BLaER1 (cell line): ENCODE results near the gene MCF2L.

Source experiments
- H3K27ac ChIP-seq: shearing (Covaris generic); formaldehyde crosslinking; 2 replicates; pipeline ENCODE4 v1.8.1; 2022
- H3K27me3 ChIP-seq: shearing (Covaris generic); formaldehyde crosslinking; 2 replicates; pipeline ENCODE4 v1.8.1; 2022
- H3K36me3 ChIP-seq: shearing (Covaris generic); formaldehyde crosslinking; 2 replicates; pipeline ENCODE4 v1.8.1; 2022
- H3K4me1 ChIP-seq: shearing (Covaris generic); formaldehyde crosslinking; 2 replicates; pipeline ENCODE4 v1.8.1; 2022
- H3K4me2 ChIP-seq: shearing (Covaris generic); formaldehyde crosslinking; 2 replicates; pipeline ENCODE4 v1.8.1; 2022
- H3K4me3 ChIP-seq: shearing (Covaris generic); formaldehyde crosslinking; 2 replicates; pipeline ENCODE4 v1.8.1; 2022
- H3K9ac ChIP-seq: shearing (Covaris generic); formaldehyde crosslinking; 2 replicates; pipeline ENCODE4 v1.8.1; 2022
- H3K9me3 ChIP-seq: shearing (Covaris generic); formaldehyde crosslinking; 2 replicates; pipeline ENCODE4 v1.8.1; 2022
- H4K20me1 ChIP-seq: shearing (Covaris generic); formaldehyde crosslinking; 2 replicates; pipeline ENCODE4 v1.8.1; 2022
- Cebpa-rat ChIP-seq: shearing (Covaris generic); IDR thresholded peaks from 2 replicates; pipeline ENCODE4 v1.8.1; 2022

Gene MCF2L

DNA sequence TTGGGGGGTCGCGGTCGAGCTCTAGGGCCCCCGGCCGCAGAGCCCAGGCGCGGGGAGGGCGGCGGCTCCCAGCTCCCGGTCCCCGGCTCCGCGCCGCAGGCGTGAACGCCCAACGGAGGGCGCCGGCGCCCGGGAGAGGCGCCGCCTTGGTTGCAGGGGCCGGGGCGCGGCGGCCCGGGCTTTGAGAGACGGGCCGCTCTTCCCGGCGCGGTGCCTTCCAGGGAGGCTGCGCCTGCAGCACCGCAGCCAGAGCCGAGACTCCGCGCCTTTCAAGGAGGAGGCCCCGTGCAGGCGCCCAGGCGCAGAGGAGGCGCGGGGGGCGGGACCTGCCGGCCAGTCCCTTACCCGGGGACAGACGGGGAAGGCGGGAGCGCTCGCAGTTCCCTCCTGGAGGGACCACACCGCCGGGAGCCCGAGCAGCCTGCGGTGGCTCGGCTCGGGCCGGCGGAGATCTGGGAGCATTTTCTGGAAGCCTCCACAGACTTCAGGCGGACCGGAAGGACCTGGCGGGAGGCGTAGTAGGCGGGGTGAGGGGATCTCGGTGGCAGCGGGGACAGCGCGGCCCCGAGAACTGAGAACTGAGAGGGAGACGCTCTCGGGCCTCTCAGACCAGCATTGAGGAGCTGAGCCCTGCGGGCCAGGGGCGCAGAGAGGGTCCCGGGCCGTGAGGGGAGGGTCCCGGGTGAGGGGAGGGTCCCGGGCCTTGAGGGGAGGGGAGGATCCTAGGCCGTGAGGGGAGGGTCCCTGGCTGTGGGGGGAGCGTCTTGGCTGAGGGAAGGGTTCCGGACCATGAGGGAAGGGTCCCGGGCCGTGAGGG, 25.5 kb upstream of the MCF2L start:
- Histone ChIP-seq H4K20me1 (peaks cover 9% of the 10 kb centered on the region), H3K27ac (no peak overlapping the region), H3K4me3 (0 out of 2 replicates have a peak overlapping the region, but pooled peaks have one; percentile 3), H3K4me1 (peaks cover 23% of the 10 kb centered on the region), H3K9ac (no peak overlapping the region), H3K9me3 (peaks cover 14% of the 10 kb centered on the region), H3K36me3 (no peaks in the 10 kb centered on the region), H3K27me3 (peaks cover 59% of the 10 kb centered on the region), H3K4me2 (peak overlapping the region; percentile 8; the same call in 1 of the 2 replicates)
- no peak for TF ChIP-seq Cebpa-rat

GRCh38 chr13:112947796-112948195, 21.2 kb upstream of the MCF2L start:
- Histone ChIP-seq H3K9ac (no peak overlapping the region), H3K27me3 (peaks cover 44% of the 10 kb centered on the region), H4K20me1 (peaks cover 9% of the 10 kb centered on the region), H3K4me3 (no peak overlapping the region), H3K36me3 (no peaks in the 10 kb centered on the region), H3K27ac (no peak overlapping the region), H3K9me3 (peaks cover 10% of the 10 kb centered on the region; the same call in 1 of the 2 replicates), H3K4me1 (peaks cover 8% of the 10 kb centered on the region), H3K4me2 (no peak overlapping the region)
- TF ChIP-seq Cebpa-rat: no peak

GRCh38 chr13:112951674-112952371, 17.2 kb upstream of the MCF2L start:
- no peak overlapping the region for H3K4me2 ChIP-seq
- no peak overlapping the region for H3K4me3 ChIP-seq
- H3K27me3 ChIP-seq: peaks cover 11% of the 10 kb centered on the region; the same call in 1 of the 2 replicates
- TF ChIP-seq Cebpa-rat: no peak
- no peak overlapping the region for H3K9ac ChIP-seq
- no peak overlapping the region for H3K27ac ChIP-seq
- no peaks in the 10 kb centered on the region for H3K36me3 ChIP-seq
- H3K9me3 ChIP-seq: no peaks in the 10 kb centered on the region
- H3K4me1 ChIP-seq: peaks cover 6% of the 10 kb centered on the region; the same call in 1 of the 2 replicates
- H4K20me1 ChIP-seq: peaks cover 25% of the 10 kb centered on the region; the same call in 1 of the 2 replicates

DNA sequence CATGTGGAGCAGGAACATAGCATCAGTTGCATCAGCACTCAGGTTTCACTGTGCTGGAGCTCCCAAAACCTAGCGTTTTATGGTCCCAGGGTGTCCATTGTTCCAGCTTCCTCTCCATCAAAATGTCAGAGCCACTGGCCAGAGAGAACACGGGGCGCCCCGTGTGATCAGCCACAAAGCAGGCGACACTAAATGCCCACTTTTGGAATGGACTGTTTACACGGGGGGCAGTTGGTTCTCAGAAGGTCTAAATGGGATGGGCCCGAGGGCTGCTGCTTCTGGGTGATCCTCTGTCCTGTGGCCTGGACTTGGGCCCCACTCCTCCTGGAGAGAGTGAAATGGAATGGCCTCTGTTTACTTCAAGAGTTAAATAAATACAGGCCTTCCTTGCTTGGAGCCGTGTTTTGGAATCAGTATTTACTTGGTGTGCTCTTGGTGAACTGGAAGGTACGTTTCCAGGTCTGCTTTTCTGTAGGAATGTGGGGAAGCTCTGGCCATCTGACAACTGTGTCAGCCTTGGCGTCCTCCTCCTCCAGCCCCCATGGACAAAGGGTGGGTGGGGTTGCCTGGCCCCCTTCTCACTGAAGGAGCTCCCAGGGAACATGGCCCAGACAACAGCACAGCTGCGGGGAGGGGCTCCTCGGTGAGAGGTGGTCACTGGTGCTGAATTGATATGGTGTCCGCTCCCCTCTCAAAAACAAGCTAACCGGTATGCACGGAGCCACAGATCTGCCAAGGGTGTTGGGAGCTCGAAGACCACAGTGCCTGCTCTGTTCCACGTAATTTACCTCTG, 16.1 kb upstream of the MCF2L start:
- Histone ChIP-seq H3K4me2 (no peak overlapping the region), H3K27ac (no peak overlapping the region), H3K36me3 (no peaks in the 10 kb centered on the region), H3K9ac (no peak overlapping the region), H3K4me3 (no peak overlapping the region), H4K20me1 (peaks cover 32% of the 10 kb centered on the region; the same call in 1 of the 2 replicates), H3K27me3 (0 out of 2 replicates have a peak, but pooled peaks cover 4% of the 10 kb centered on the region), H3K9me3 (no peaks in the 10 kb centered on the region), H3K4me1 (peaks cover 6% of the 10 kb centered on the region; the same call in 1 of the 2 replicates)
- TF ChIP-seq Cebpa-rat: no peak

DNA sequence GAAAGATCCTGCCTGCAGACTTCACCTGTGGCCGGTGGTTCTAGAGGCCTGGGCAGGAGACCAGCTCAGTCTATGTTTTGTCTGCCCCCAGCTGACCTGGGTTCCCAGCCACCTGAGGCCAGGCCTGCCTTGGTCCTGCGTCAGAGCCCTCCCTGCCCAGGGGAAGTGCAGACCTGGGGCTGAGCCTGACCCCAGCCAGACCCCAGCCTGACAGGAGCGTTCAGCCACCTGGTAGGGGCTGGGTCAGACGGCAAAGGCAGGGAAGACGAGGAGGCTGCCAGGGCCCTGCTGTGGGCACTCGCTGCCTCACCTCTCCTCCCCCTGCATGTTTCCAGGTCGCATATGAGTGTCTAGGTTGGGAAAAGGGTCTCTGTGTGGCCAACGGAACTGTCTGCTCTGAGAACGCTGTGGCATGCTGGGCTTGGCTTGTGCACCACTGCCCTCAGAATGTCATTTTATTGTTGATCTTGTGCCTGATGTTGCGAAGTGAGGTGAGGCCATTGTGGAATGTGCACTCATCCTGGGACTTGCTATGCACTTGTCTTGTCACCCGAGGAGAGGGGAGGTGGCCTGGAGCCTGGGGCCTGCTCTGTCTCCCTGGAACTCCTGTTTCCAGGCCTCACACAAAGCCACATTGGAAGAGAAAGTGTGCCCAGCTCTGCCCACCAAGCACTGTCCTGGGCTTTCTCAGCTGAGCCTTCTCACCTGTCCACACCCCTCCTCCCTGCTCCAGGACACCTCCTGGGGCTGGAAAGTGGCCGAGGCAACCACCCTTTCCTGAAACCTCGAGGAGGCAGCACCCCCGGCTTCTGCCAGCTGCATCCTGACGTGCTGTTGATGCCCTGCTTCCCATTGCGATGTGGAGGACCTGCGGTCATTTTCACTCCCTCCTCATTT, 15.2 kb upstream of the MCF2L start:
- peaks cover 37% of the 10 kb centered on the region; the same call in 1 of the 2 replicates for H4K20me1 ChIP-seq
- no peak overlapping the region for H3K9ac ChIP-seq
- no peaks in the 10 kb centered on the region for H3K9me3 ChIP-seq
- no peak for TF ChIP-seq Cebpa-rat
- 0 out of 2 replicates have a peak, but pooled peaks cover 4% of the 10 kb centered on the region for H3K27me3 ChIP-seq
- H3K36me3 ChIP-seq: no peaks in the 10 kb centered on the region
- H3K4me1 ChIP-seq: peaks cover 6% of the 10 kb centered on the region; the same call in 1 of the 2 replicates
- no peak overlapping the region for H3K4me2 ChIP-seq
- no peak overlapping the region for H3K27ac ChIP-seq
- H3K4me3 ChIP-seq: no peak overlapping the region

DNA sequence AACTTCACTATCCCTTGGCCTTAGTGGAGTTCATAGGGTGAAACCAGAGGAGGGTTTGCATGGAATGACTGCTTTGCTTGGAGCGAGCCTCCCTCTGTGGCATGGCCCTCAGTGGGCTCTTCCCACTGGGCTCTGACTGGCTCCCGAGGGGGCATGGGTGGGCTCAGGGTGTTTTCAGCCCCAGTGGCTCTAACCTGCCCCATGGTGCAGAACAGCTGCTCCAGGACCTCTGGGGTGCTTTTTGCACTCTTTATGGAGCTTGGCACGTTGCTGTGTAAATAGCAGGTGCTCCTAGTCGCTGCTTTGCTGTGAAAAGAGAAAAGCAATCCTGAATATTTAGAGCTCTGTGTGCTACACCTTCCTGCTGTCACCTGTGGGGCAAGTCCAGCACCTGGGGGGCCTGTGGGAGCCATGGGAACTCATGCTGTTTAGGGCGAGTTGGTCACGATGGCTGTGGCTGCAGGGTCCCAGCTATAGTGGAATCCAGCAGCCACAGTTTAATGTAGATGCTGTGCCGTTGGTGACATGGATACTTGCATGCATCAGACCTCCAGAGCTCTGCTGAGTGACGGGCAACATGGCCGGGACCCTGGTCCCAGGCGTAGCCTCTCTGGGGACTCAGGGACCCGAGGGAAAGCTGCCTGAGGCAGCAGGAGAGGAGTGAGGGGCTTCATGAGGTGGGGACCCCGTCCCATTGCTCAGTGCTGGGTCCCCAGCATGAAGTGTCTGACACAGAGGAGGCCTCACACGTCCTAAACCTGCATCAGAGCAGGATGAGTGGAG, 14.3 kb upstream of the MCF2L start:
- Histone ChIP-seq H3K36me3 (no peaks in the 10 kb centered on the region), H3K4me3 (no peak overlapping the region), H3K27me3 (0 out of 2 replicates have a peak, but pooled peaks cover 4% of the 10 kb centered on the region), H3K4me1 (peaks cover 6% of the 10 kb centered on the region; the same call in 1 of the 2 replicates), H3K27ac (no peak overlapping the region), H3K4me2 (no peak overlapping the region), H3K9ac (no peak overlapping the region), H3K9me3 (no peaks in the 10 kb centered on the region), H4K20me1 (peaks cover 40% of the 10 kb centered on the region; the same call in 1 of the 2 replicates)
- TF ChIP-seq Cebpa-rat: no peak

DNA sequence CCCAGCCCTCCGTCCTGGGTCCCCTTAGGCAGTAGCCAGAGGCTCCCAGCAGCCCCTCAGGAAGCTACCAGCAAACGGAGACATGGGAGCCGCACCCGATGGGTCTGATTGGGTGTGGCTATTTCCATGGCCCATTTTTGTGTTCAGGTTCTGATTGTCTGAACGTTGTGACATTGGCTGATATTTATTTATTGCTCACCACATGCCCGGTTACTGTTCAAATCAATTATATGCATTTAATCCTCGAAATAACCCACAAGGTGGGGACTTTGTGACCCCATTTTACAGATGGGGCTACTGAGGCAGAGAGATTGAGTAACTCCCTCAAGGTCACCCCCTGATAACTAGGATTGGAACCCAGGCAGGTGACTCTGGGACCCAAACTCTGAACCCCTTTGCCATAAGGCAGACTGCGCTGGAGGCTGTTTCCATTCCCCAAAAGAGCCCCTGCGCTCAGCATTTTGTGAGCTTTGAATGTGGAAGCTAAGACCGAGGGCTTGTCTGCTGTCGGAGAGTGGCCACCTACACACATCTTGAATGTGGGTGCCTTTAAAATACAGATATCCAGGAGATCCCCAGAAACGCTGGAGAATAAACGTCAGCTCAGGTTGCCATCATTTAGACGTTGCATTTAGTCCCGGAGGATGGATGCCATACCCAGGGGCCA, 13.6 kb upstream of the MCF2L start:
- H3K4me1 ChIP-seq: peaks cover 6% of the 10 kb centered on the region; the same call in 1 of the 2 replicates
- H3K4me2 ChIP-seq: no peak overlapping the region
- 0 out of 2 replicates have a peak, but pooled peaks cover 4% of the 10 kb centered on the region for H3K27me3 ChIP-seq
- peaks cover 47% of the 10 kb centered on the region; the same call in 1 of the 2 replicates for H4K20me1 ChIP-seq
- H3K9me3 ChIP-seq: no peaks in the 10 kb centered on the region
- H3K27ac ChIP-seq: no peak overlapping the region
- H3K9ac ChIP-seq: no peak overlapping the region
- no peaks in the 10 kb centered on the region for H3K36me3 ChIP-seq
- H3K4me3 ChIP-seq: no peak overlapping the region
- TF ChIP-seq Cebpa-rat: no peak
